Liver (tissue), 9 donors: Measurements from ENCODE around the gene RPA3. TPM values are rescaled to one million over a fixed set of nuclear protein-coding genes. Genes with fewer than 3 reads are reported as not detected.

Experiments
- DNase-seq: peaks from one replicate; pipeline ENCODE4 v3.0.0-alpha.2; 2017; ENCODE audit warnings: low spot score
- H3K27ac ChIP-seq, 2 donors: one replicate each; pipeline ENCODE4 v1.7.0; 2013; ENCODE audit warnings: inconsistent platforms in 2 of 2, low read length in 2 of 2, control low read depth in 1 of 2, low read depth in 1 of 2, mild to moderate bottlenecking in 1 of 2
- H3K27me3 ChIP-seq, 4 donors: one replicate each; pipeline versions ENCODE4 v1.6.1 to v1.7.0; 2013; ENCODE audit warnings: low read length in 3 of 4, inconsistent platforms in 1 of 4, mild to moderate bottlenecking in 1 of 4, moderate library complexity in 1 of 4; ENCODE audit not compliant: control insufficient read depth in 4 of 4, insufficient read depth in 4 of 4
- H3K36me3 ChIP-seq, 4 donors: one replicate each; pipeline versions ENCODE4 v1.6.1 to v1.7.0; 2013; ENCODE audit warnings: low read length in 3 of 4, mild to moderate bottlenecking in 3 of 4, low read depth in 1 of 4, moderate library complexity in 1 of 4; ENCODE audit not compliant: control insufficient read depth in 4 of 4, insufficient read depth in 3 of 4
- H3K4me1 ChIP-seq, 4 donors: one replicate each; pipeline versions ENCODE4 v1.6.1 to v1.7.0; 2013; ENCODE audit warnings: low read length in 3 of 4, mild to moderate bottlenecking in 3 of 4, moderate library complexity in 1 of 4; ENCODE audit not compliant: control insufficient read depth in 4 of 4, insufficient read depth in 4 of 4
- H3K4me3 ChIP-seq, 3 donors: one replicate each; pipeline versions ENCODE4 v1.6.1 to v1.7.0; 2013; ENCODE audit warnings: low read length in 3 of 3, control low read depth in 1 of 3, low read depth in 1 of 3, mild to moderate bottlenecking in 1 of 3
- H3K9ac ChIP-seq, 2 donors: one replicate each; pipeline ENCODE4 v1.7.0; 2013; ENCODE audit warnings: low read length in 2 of 2, mild to moderate bottlenecking in 2 of 2, moderate library complexity in 2 of 2, control low read depth in 1 of 2, low read depth in 1 of 2
- H3K9me3 ChIP-seq, 4 donors: one replicate each; pipeline versions ENCODE4 v1.6.1 to v1.7.0; 2013; ENCODE audit warnings: low read length in 3 of 4; ENCODE audit not compliant: control insufficient read depth in 4 of 4
- ATF3 ChIP-seq: IDR thresholded peaks from 2 replicates; pipeline ENCODE4 v1.6.1; 2016; ENCODE audit warnings: antibody characterized with exemption
- CTCF ChIP-seq: fragments of 150-350 bp; IDR thresholded peaks from 2 replicates; pipeline ENCODE4 v1.5.1; 2017; ENCODE audit warnings: improper control_type of control experiment, low read depth, low read length; ENCODE audit not compliant: missing input control
- EGR1 ChIP-seq, 2 donors: IDR thresholded peaks; 2 replicates each; pipeline ENCODE4 v1.6.1; 2016 to 2018; ENCODE audit warnings: antibody characterized with exemption in 2 of 2, low read depth in 2 of 2
- GABPA ChIP-seq, 2 donors: IDR thresholded peaks in 1 of 2; conservative IDR thresholded peaks in 1 of 2; 2 replicates each; pipeline ENCODE4 v1.6.1; 2016; ENCODE audit warnings: antibody characterized with exemption in 2 of 2, mild to moderate bottlenecking in 1 of 2, moderate library complexity in 1 of 2
- JUND ChIP-seq, 2 donors: IDR thresholded peaks; 2 replicates each; pipeline ENCODE4 v1.6.1; 2016; ENCODE audit warnings: antibody characterized with exemption in 2 of 2
- MAX ChIP-seq: IDR thresholded peaks from 2 replicates; pipeline ENCODE4 v1.6.1; 2016; ENCODE audit warnings: antibody characterized with exemption
- RAD21 ChIP-seq, 2 donors: IDR thresholded peaks; 2 replicates each; pipeline ENCODE4 v1.6.1; 2016; ENCODE audit warnings: antibody characterized with exemption in 2 of 2, mild to moderate bottlenecking in 2 of 2
- WGBS: extraction: QIAGEN DNeasy Blood & Tissue Kit; methylation state at CpG from one replicate; pipeline ENCODE4 v1.1.7; 2013; 5-methylcytosine and 5-hydroxymethylcytosine counted together
- polyA plus RNA-seq, 2 donors: library from polyadenylated mRNA; stranded (reverse) in 1 of 2; unstranded in 1 of 2; fragments of 200-250 nt in 1 of 2; fragments of >200 nt in 1 of 2; fragmentation: Nextera tagmentation in 1 of 2; extraction: Ambion mirVana in 1 of 2; gene quantifications; one replicate each; pipeline versions ENCODE4 v1.2.1 to v1.2.3, GENCODE V29; 2013 to 2015
- total RNA-seq, 2 donors: library from RNA; depleted of rRNA; stranded (reverse); fragments of >200 nt; gene quantifications; one replicate each; pipeline ENCODE4 v1.2.3, GENCODE V29; 2014
- TF ChIP-seq, protein P1 (sequence below): IDR thresholded peaks from 2 replicates; pipeline ENCODE4 v1.6.1; 2016; ENCODE audit warnings: antibody characterized with exemption, mild to moderate bottlenecking
- donor health status: healthy.
- donor health status: healthy.
- donor health status: healthy.
- donor health status: healthy.
- donor health status: healthy.

The RPA3 gene
- total and polyA plus RNA-seq, 4 donors = 13.0 to 53.1 (median 18.6) TPM

DNA sequence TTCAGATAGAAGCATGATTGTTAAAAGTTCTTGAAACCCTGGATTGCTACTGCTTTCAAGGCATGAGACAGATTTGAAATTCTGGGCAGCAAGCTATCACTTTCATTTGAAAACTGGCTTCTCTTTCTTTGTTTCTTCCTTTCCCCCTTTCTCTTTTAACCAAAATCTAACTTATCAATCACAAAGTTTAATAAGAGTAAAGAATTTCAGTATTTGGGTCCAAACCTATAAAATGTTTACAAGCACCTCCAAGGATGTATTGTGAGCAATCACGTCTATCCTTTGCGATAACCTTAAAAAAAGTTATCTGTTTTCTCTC is 21.6 kb upstream of the RPA3 start:
- Histone ChIP-seq H3K27me3 (no peaks in the 10 kb centered on the region), H3K27ac (no peak overlapping the region), H3K9me3 (no peaks in the 10 kb centered on the region), H3K4me1 (peaks cover 0 to 3% (median 0%) of the 10 kb centered on the region in 4 donors), H3K4me3 (no peak overlapping the region), H3K9ac (no peak overlapping the region), H3K36me3 (peaks cover 0 to 2% (median 0%) of the 10 kb centered on the region in 4 donors)
- 91% methylated on average over 2 of the region's 2 CpGs for WGBS
- DNase-seq = no peak
- no peak for TF ChIP-seq EGR1 (IDR thresholded peaks at IDR 0.05; ENCODE audit: low read depth in 2 of 2)
- TF ChIP-seq ATF3 = no peak
- TF ChIP-seq, protein P1, sequence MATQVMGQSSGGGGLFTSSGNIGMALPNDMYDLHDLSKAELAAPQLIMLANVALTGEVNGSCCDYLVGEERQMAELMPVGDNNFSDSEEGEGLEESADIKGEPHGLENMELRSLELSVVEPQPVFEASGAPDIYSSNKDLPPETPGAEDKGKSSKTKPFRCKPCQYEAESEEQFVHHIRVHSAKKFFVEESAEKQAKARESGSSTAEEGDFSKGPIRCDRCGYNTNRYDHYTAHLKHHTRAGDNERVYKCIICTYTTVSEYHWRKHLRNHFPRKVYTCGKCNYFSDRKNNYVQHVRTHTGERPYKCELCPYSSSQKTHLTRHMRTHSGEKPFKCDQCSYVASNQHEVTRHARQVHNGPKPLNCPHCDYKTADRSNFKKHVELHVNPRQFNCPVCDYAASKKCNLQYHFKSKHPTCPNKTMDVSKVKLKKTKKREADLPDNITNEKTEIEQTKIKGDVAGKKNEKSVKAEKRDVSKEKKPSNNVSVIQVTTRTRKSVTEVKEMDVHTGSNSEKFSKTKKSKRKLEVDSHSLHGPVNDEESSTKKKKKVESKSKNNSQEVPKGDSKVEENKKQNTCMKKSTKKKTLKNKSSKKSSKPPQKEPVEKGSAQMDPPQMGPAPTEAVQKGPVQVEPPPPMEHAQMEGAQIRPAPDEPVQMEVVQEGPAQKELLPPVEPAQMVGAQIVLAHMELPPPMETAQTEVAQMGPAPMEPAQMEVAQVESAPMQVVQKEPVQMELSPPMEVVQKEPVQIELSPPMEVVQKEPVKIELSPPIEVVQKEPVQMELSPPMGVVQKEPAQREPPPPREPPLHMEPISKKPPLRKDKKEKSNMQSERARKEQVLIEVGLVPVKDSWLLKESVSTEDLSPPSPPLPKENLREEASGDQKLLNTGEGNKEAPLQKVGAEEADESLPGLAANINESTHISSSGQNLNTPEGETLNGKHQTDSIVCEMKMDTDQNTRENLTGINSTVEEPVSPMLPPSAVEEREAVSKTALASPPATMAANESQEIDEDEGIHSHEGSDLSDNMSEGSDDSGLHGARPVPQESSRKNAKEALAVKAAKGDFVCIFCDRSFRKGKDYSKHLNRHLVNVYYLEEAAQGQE = no peak
- no peak for TF ChIP-seq CTCF

GRCh38 chr7:7739204-7740036 is 21.0 kb upstream of the RPA3 start:
- Histone ChIP-seq H3K4me3 (no peak overlapping the region), H3K9me3 (no peaks in the 10 kb centered on the region), H3K36me3 (peaks cover 0 to 2% (median 0%) of the 10 kb centered on the region in 4 donors), H3K4me1 (peaks cover 0 to 3% (median 0%) of the 10 kb centered on the region in 4 donors), H3K9ac (no peak overlapping the region), H3K27me3 (no peaks in the 10 kb centered on the region), H3K27ac (no peak overlapping the region)
- 83% methylated on average over 4 of the region's 4 CpGs for WGBS
- no peak for TF ChIP-seq EGR1 (IDR thresholded peaks at IDR 0.05; ENCODE audit: low read depth in 2 of 2)
- TF ChIP-seq JUND (IDR thresholded peaks at IDR 0.05) = no peak
- no peak for TF ChIP-seq RAD21 (IDR thresholded peaks at IDR 0.05)
- TF ChIP-seq CTCF = no peak
- TF ChIP-seq GABPA (IDR thresholded peaks at IDR 0.05 in 1 of 2, conservative IDR thresholded peaks at IDR 0.05 in 1 of 2) = no peak
- no peak for TF ChIP-seq MAX
- no peak for DNase-seq
